Measurements from ENCODE around the gene CD40LG. TPM values are rescaled to one million over a fixed set of nuclear protein-coding genes. Genes with fewer than 3 reads are reported as not detected.

CD40LG gene
- total RNA-seq, 1 experiment from 2014 or later: not detected

DNA sequence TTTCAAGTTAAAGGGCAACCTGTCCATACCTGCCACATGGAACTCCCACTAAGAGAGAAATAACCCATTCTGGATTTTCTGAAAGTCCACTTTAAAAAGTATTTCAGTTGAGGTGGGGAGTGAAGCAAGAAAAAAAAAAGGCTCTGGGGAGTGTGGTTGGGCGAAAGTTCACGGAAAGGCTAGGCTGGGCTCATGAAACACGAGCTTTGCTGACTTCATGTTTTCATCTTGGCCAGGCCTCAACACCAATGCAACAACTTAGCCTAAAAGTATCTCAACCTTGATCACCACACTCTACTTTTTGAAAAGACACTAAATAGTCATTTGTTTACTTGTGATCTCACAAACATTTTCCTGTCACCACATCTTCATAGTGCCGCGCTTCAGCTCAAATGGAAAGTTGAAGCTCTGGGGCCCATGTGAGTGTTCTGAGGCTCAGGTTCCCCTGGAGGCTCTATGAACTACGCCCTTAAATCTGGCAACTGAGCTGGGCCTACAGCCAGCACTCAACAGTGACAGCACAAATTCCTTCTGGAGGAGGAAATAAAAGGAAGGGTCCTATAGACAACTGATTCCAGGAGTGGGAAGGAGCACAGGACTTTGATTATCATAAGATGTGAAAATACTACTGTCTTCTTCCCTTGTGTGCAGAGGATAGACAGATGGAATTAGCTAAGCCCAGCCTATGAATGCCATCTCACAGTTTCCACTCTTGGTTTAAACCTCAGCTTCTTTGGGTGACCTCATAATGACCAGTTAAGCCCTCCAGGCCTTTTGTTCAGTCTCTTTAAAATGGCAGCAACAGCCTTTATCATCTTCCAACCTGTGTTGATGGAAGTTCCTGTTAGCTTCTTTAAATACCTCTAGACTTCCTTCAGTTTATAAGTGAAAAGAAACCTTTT, 5.1 kb downstream of the CD40LG start:
- Histone ChIP-seq H4K8ac (replicated peaks; ENCODE audit: insufficient read length, low read depth, low read length) (no peak overlapping the region), H3K9me3 (ENCODE audit: control insufficient read depth, low read depth, low read length) (peaks cover 68% of the 10 kb centered on the region), H3K4me2 (ENCODE audit: insufficient read depth, insufficient read length, low read length) (no peak overlapping the region), H3K4me1 (ENCODE audit: insufficient read depth, low read length) (no peaks in the 10 kb centered on the region), H3K14ac (ENCODE audit: insufficient read depth, low read length) (no peak overlapping the region), H2BK15ac (ENCODE audit: low read depth, low read length) (no peak overlapping the region), H4K20me1 (ENCODE audit: control insufficient read depth, insufficient read depth, insufficient read length) (no peaks in the 10 kb centered on the region), H2BK120ac (ENCODE audit: low read depth, low read length, poor library complexity, severe bottlenecking) (no peak overlapping the region), H3K23me2 (ENCODE audit: insufficient read length, low read depth, low read length, poor library complexity, severe bottlenecking) (no peaks in the 10 kb centered on the region), H2BK12ac (ENCODE audit: insufficient read length, low read depth, low read length) (no peak overlapping the region), H4K5ac (ENCODE audit: insufficient read length, low read depth, low read length) (no peak overlapping the region), H3K9ac (ENCODE audit: extremely low read depth, insufficient read length, low read length) (no peak overlapping the region), H3K79me2 (ENCODE audit: insufficient read depth, low read length) (no peaks in the 10 kb centered on the region), H3K23ac (ENCODE audit: insufficient read length, low read depth, low read length) (no peak overlapping the region), H3K56ac (ENCODE audit: insufficient read length, low read depth, low read length) (no peak overlapping the region), H4K91ac (ENCODE audit: insufficient read length, low read depth, low read length) (no peak overlapping the region), H3K79me1 (ENCODE audit: insufficient read depth, low read depth, low read length, poor library complexity, severe bottlenecking) (no peaks in the 10 kb centered on the region), H3K4ac (ENCODE audit: low read depth, low read length) (no peak overlapping the region), H3K18ac (ENCODE audit: insufficient read length, low read depth, low read length) (no peak overlapping the region), H2BK20ac (ENCODE audit: low read depth, low read length, poor library complexity, severe bottlenecking) (no peak overlapping the region), H3T11ph (ENCODE audit: low read length) (no peak overlapping the region), H3K27me3 (ENCODE audit: insufficient read depth, low read length) (no peaks in the 10 kb centered on the region), H2AFZ (ENCODE audit: low read length) (no peak overlapping the region), H3K27ac (ENCODE audit: insufficient read length, low read depth, low read length) (no peak overlapping the region), H2BK5ac (ENCODE audit: insufficient read length, low read length) (no peak overlapping the region), H2AK5ac (ENCODE audit: insufficient read length, low read length) (no peak overlapping the region)
- Mint-ChIP-seq H3K27ac (no peak overlapping the region), H3K4me1 (peaks cover 11 to 17% of the 10 kb centered on the region in 2 experiments), H3K4me3 (no peak overlapping the region), H3K36me3 (ENCODE audit: insufficient read depth in 1 of 3, low read depth in 3 of 3) (peaks cover 0 to 2% (median 0%) of the 10 kb centered on the region in 3 experiments; a peak in 1 of 7 replicates), H3K27me3 (ENCODE audit: low read depth) (peaks cover 2% of the 10 kb centered on the region; the same call in 1 of the 2 replicates), H3K9me3 (peaks cover 57 to 65% of the 10 kb centered on the region in 2 experiments)
- TF ChIP-seq, protein P1, sequence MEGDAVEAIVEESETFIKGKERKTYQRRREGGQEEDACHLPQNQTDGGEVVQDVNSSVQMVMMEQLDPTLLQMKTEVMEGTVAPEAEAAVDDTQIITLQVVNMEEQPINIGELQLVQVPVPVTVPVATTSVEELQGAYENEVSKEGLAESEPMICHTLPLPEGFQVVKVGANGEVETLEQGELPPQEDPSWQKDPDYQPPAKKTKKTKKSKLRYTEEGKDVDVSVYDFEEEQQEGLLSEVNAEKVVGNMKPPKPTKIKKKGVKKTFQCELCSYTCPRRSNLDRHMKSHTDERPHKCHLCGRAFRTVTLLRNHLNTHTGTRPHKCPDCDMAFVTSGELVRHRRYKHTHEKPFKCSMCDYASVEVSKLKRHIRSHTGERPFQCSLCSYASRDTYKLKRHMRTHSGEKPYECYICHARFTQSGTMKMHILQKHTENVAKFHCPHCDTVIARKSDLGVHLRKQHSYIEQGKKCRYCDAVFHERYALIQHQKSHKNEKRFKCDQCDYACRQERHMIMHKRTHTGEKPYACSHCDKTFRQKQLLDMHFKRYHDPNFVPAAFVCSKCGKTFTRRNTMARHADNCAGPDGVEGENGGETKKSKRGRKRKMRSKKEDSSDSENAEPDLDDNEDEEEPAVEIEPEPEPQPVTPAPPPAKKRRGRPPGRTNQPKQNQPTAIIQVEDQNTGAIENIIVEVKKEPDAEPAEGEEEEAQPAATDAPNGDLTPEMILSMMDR (conservative IDR thresholded peaks at IDR 0.05): no peak
- no peak for DNase-seq
- no CpG with 5 or more reads among the region's 6 CpGs for WGBS (ENCODE audit: extremely low coverage, insufficient read length, low lambda C conversion rate)

All from H9 (cell line).